22Rv1 (cell line): ENCODE measurements around the gene OPN4.

Experiments
- H3K27ac ChIP-seq: fragments of 450-650 bp; 2 replicates; pipeline ENCODE4 v1.5.1; 2017
- ZFX ChIP-seq: fragments of 450-650 bp; IDR thresholded peaks from 2 replicates; pipeline ENCODE4 v1.6.1; 2017; ENCODE audit warnings: antibody characterized with exemption, borderline replicate concordance
- TF ChIP-seq, protein P1 (sequence below): fragments of 450-650 bp; IDR thresholded peaks from 2 replicates; pipeline ENCODE4 v1.5.1; 2017; ENCODE audit warnings: mild to moderate bottlenecking

The OPN4 gene

DNA sequence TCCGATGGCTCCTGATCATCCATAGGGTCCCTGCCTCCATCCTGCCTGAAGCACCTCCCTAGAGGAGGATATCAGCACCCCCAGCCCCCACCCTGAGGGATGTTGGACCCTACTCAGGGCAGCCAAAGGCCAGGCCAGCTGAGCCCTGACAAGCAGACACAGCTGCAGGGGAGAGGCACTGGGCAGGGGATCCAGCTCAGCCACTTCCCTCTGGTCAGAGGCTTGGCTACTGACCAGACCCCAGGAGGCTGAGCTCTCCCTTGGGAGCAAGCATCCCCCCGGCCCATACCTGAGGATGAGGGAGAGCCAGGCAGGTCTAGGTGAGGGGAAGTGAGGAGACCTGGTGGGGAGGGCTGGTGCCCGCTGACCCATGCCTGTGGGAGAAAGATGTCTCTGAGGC, 20.6 kb downstream of the OPN4 start:
- H3K27ac ChIP-seq, result no peak overlapping the region
- TF ChIP-seq, protein P1, sequence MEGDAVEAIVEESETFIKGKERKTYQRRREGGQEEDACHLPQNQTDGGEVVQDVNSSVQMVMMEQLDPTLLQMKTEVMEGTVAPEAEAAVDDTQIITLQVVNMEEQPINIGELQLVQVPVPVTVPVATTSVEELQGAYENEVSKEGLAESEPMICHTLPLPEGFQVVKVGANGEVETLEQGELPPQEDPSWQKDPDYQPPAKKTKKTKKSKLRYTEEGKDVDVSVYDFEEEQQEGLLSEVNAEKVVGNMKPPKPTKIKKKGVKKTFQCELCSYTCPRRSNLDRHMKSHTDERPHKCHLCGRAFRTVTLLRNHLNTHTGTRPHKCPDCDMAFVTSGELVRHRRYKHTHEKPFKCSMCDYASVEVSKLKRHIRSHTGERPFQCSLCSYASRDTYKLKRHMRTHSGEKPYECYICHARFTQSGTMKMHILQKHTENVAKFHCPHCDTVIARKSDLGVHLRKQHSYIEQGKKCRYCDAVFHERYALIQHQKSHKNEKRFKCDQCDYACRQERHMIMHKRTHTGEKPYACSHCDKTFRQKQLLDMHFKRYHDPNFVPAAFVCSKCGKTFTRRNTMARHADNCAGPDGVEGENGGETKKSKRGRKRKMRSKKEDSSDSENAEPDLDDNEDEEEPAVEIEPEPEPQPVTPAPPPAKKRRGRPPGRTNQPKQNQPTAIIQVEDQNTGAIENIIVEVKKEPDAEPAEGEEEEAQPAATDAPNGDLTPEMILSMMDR, result no peak
- no peak for TF ChIP-seq ZFX

DNA sequence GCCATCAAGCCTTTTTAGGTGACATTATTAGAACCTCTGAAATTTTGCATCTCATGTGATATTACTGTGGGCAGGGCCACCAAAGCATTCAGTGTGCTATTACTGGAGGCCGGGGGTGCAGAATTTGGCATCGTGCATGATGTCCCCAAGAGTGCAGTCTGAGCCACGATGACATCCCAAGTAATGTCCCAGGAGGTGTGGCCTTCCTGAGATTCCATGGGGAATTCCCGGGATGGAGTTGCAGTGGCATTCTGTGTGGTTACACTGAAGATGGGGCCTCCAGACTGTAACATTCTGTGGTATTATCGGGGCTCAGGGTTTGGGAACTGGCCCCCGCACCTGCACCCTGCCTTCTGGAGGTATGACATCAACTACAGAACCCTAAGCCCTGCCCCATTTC, 23.0 kb downstream of the OPN4 start:
- TF ChIP-seq, protein P1, result no peak
- no peak for TF ChIP-seq ZFX
- H3K27ac ChIP-seq, result no peak overlapping the region

DNA sequence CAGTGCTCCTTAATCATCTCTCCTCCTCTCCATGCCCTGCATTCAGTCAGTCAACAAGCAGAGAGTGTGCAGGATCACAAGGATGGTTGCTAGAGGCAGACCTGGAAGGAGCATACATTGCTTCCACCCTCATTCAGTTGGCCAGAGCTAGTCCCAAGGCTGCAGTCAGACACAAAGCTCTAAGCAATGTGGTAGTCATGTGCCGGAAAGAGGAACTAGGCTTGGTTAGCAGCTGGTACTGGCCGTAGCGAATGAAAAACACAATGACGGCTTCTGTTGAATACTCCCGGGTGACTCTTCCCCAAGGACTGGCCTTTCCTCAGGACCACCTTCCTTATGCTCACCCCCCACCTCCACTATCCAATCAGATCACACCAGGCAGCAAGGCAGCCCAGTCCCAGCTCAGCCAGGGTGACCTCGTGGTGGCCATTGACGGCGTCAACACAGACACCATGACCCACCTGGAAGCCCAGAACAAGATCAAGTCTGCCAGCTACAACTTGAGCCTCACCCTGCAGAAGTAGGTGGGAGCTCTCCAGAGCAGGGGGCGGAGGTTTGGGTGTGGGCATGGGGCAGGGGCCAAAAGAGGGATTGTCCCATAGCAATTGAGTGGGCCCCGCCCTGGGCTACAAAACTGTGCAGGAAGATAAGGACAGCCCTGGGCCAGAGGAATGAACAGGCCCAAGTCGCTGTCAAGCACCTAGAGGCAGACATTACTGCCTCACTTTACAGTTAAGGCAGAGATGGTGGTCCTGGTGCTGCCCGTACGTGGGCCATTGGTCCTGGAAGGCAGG, 24.8 kb downstream of the OPN4 start:
- TF ChIP-seq ZFX, result no peak
- TF ChIP-seq, protein P1, result no peak
- H3K27ac ChIP-seq, result no peak overlapping the region

DNA sequence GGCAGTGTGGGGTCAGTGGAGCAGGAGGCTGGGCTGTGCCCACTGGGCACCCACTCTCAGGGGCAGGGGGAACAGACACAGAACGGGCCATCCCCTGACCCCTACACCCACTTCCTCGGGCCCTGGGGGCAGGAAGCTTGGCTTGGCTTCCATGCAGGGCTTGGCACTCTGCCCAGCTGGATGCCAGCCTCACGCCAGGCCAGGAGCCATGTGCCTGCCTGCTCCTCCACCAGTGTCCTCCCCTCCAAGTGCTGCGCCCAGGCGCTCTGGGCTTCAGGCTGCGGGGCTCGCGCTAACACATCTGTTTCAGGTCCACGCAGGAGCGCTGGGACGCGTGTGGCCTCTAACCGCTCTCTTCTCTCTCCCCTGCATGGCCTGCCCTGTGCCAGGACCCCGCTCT, 26.7 kb downstream of the OPN4 start:
- TF ChIP-seq, protein P1, result no peak
- no peak for TF ChIP-seq ZFX
- H3K27ac ChIP-seq, result no peak overlapping the region

DNA sequence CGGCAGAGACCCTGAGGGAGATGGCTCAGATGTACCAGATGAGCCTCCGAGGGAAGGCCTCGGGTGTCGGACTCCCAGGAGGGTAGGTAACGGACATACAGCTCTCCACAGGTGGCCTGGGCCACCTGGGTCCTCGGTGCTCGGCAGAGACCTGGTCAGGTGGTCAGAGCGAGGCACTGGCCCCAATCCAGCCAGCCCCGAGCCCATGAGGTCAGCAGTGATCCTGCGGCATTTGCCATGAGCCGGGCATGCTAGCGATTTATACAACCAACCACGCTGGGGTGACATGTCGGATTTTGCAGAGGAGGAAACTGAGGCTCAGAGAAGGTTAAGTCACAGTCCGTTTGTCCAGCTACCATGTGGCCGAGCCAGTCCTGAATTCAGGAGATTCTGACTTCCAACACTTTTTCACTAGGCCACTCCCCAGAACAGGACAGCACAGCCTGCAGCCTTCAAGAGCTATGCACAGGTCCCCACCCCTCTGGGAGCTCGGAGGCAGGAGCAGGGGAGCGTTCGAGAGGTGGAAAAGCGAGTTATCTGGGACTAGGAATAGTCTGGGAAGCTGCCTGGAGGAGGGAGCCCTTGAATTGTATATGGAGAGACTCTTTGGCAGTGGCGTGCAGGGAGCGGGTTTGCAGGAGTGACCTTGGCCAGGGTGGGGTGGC, 27.5 kb downstream of the OPN4 start:
- TF ChIP-seq, protein P1, result no peak
- TF ChIP-seq ZFX, result no peak
- H3K27ac ChIP-seq, result no peak overlapping the region

DNA sequence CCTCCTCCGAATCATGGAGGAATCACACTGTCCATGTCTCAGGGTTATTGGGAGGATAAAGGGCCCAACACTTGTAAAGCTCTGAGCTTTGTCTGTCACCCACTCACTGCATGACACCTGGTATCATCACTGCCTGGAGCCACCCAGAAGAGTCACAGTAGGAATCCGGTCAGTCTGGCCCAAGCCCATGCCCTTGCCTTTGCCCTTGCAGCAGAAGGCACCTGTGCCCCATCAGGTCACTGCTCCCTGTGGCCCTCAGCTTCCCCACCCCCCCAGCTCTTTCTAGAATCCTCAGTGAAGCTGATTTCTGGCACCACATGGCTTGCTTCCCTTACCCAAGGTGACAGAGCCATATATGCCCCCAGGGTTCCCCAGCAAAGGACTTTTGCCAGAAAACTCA, 28.3 kb downstream of the OPN4 start:
- H3K27ac ChIP-seq, result no peak overlapping the region
- TF ChIP-seq, protein P1, result no peak
- TF ChIP-seq ZFX, result no peak

DNA sequence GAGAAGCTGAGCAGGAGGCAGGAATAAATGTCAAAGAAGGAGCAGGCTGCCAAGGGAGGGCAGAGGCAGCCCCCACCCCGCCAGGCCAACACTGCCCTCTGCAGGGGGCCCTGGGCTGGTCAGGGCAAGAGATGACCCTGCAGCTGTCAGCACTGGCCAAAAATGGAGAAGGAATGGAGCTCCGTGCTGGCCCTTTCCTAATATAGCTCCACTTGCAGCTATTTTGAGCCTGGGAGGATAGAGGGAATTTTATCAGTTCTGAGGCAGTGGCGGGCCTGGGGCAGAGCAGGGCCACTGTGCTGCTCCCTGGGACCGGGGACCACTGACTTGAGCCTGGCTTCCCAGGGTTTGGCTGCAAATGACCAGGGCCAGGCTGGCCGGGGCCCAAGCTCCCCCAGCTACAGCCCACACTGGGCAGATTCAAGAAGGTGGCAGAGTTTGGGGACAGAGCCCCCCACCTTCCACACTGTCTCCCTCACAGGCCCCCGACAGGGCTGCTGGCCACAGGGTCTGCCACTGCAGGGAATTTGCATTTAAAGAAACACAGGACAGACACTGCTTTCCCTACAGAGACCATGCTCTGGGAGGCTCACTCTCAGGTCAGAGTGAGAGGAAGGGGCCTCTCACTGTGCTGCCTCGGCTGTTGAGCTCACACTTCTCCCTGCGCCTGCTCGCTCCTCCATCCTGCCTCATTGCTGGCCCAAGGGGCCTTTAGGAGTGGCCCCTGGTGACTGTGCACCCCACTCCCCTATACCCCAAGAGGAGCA, 30.2 kb downstream of the OPN4 start:
- no peak overlapping the region for H3K27ac ChIP-seq
- TF ChIP-seq, protein P1, result peak; percentile 58
- TF ChIP-seq ZFX, result no peak
